ENCODE measurements around the gene CACNA1B.
"Not testable (repeated sequence)": the region's sequence is repeated elsewhere in the genome, so short reads cannot be mapped to it uniquely, and the experiment has no call there.

Gene CACNA1B

GRCh38 chr9:137889966-137890365, 12.4 kb downstream of the CACNA1B start:
- DNase-seq (ENCODE audit: low spot score) = not testable (repeated sequence)

- DNase-seq (ENCODE audit: low spot score) = not testable (repeated sequence)
Measured at GRCh38 chr9:137890768-137891587, 13.4 kb downstream of the CACNA1B start.

GRCh38 chr9:137891588-137892423, 14.2 kb downstream of the CACNA1B start:
- DNase-seq (ENCODE audit: low spot score) = no peak

GRCh38 chr9:137892424-137893191, 15.0 kb downstream of the CACNA1B start:
- DNase-seq (ENCODE audit: low spot score) = no peak

DNA sequence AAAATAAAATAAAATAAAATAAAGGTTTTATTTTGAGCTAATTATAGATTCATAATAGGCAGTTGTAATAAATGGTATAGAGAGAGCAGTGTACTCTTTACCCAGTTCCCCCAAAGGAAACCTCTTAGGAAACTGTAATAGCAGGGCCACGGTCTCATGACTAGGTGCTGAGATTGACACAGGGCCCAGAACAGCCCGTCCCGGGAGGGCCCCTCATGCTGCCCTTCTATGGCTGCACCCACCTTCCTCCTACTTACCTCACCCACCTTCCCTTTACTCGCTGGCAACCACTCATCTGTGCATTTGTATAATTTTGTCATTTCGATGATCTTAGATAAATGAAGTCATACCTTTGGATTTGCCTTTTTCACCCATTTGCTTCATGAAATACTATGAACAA, 16.1 kb downstream of the CACNA1B start:
- DNase-seq (ENCODE audit: low spot score) = no peak

DNA sequence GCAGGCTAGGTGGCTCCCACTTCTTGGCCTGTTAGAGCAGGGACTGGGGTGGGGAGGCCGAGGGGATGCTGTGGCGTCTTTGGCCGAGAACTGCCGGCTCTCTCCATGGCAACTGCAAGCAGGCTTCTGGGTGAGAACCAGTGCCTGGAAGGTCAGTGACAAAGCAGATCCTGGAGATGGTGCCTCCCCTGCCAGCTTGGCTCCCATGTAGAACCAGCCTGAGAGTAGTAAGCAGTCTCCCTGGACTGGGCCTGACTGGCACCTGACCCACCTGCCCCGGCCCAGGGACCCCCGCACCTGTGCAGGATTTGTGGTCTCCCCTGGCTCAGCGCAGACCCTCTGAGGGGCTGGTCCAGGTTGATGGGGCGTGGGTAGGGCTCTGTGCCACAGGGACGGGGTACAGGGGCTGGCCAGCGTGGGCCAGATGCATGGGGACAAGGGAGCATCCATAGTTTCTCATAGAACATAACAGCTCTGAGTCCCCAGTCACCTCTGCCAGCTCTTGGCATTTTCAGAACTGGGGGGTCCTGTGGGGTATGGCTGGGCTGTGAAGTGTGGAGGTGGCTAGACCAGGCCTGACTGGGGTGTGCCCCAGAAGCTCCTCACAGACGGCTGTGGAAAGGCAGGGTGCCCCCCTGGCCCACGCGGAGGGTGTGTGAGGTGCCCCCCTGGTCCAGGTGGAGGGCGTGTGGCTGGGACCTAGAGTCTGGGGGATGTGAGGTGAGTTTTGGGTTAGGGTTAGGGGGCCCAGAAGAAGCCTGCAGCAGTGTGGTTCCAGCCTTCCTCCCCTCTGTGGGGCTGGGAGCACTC, 22.2 kb downstream of the CACNA1B start:
- no peak for DNase-seq (ENCODE audit: low spot score)

GRCh38 chr9:137900584-137901310, 23.2 kb downstream of the CACNA1B start:
- DNase-seq (ENCODE audit: low spot score) = no peak

DNA sequence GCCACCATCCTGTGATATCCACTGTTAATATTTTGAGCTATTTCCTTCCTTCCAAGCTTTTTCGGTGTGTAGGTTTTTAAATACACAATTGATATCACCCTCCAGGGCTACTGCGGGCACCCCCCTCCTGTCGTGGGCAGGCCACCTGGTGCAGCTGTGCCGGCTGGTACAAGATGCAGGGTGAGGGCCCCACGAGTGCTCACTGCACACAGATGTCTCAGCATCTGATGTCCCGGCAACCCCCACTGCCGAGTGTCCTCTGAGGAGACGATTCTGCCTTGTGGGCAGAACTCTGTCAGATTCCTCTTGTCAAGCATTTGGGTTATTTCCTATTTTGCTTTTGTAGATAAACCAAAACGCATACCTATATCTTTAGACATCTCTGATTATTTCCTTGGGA, 25.1 kb downstream of the CACNA1B start:
- DNase-seq (ENCODE audit: low spot score) = no peak

- no peak for DNase-seq (ENCODE audit: low spot score)
Measured at GRCh38 chr9:137905740-137906139, 28.2 kb downstream of the CACNA1B start.

GRCh38 chr9:137907776-137908175, 30.2 kb downstream of the CACNA1B start:
- no peak for DNase-seq (ENCODE audit: low spot score)

DNA sequence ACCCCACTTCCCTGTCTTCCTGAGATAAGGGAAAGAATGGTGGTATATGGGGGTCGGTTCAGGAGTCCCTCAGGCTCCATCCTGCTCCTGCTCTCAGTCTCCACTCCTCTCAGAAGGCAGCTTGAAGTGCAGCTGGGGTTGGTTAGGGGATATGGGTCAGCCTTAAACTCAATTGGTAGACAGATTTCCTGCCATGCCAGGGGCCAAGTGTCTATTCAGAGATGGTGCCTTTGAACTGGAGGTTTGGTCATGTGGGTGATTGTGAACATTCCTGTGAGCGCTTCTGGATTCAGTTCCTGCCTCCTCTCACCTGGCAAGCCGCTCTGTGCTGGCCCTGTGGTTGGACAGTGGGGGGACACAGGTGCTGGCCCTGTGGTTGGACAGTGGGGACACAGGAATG, 35.1 kb downstream of the CACNA1B start:
- no peak for DNase-seq (ENCODE audit: low spot score)

GRCh38 chr9:137913132-137913531, 35.5 kb downstream of the CACNA1B start:
- DNase-seq (ENCODE audit: low spot score) = no peak

- no peak for DNase-seq (ENCODE audit: low spot score)
Measured at GRCh38 chr9:137913771-137914767, 36.5 kb downstream of the CACNA1B start.

DNA sequence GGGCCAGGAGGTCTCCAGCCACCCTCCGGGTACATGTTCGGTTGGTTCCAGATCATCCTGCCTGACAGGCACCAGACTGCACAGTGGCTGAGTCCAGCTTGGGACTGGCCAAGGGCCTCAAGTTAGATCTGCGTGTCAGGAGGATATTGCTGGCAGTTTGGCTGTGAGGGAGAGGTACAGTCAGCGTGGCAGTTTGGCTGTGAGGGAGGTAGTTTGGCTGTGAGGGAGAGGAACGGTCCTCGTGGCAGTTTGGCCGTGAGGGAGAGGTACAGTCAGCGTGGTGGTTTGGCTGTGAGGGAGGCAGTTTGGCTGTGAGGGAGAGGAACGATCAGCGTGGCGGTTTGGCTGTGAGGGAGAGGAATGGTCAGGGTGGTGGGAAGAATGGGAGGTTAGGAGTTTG, 39.0 kb downstream of the CACNA1B start:
- DNase-seq (ENCODE audit: low spot score) = no peak

- DNase-seq (ENCODE audit: low spot score) = no peak
Measured at GRCh38 chr9:137917116-137917515, 39.5 kb downstream of the CACNA1B start.

DNA sequence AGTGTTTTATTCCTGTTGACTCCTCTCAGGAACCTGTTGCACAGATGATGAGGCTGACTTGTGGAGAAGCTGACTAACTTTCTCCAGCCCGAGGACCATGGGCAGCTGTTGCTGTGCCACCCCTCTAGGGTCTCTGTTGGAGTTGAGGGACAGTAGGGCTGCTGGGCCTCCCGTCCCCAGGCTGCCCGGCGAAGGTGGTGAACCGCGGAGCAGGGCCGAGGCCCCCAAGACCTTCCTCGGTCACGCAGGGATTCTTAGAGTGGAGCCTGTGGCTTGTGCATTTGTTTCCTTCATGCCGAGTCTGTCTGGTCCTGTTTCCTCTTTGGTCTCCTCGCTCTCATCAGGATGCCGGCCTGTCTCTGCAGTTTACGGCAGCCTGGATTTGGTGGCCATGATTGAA, 40.2 kb downstream of the CACNA1B start:
- DNase-seq (ENCODE audit: low spot score) = no peak

- no peak for DNase-seq (ENCODE audit: low spot score)
Measured at GRCh38 chr9:137918331-137919094, 40.9 kb downstream of the CACNA1B start.

- DNase-seq (ENCODE audit: low spot score) = no peak
Measured at GRCh38 chr9:137919095-137919465, 41.5 kb downstream of the CACNA1B start.

GRCh38 chr9:137919649-137920141, 42.1 kb downstream of the CACNA1B start:
- no peak for DNase-seq (ENCODE audit: low spot score)

All from SW480 (cell line).